Measurements from ENCODE around the gene SF3B4. TPM values are rescaled to one million over a fixed set of nuclear protein-coding genes. Genes with fewer than 3 reads are reported as not detected.
"Not testable (repeated sequence)": the region's sequence is repeated elsewhere in the genome, so short reads cannot be mapped to it uniquely, and the experiment has no call there.

The SF3B4 gene, protein sequence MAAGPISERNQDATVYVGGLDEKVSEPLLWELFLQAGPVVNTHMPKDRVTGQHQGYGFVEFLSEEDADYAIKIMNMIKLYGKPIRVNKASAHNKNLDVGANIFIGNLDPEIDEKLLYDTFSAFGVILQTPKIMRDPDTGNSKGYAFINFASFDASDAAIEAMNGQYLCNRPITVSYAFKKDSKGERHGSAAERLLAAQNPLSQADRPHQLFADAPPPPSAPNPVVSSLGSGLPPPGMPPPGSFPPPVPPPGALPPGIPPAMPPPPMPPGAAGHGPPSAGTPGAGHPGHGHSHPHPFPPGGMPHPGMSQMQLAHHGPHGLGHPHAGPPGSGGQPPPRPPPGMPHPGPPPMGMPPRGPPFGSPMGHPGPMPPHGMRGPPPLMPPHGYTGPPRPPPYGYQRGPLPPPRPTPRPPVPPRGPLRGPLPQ
- total RNA-seq = 10 to 100 TPM; 25.4 to 30.7 TPM
- long read RNA-seq, transcript SF3B4-201 (6 exons, 2,085 nt) = major isoform, 7 of 7 reads
- long read RNA-seq, partial matches to known transcripts = 0 of 7 reads
- long read RNA-seq, other reads (novel, unspliced or antisense) = 0 of 7 reads

GRCh38 chr1:149927563-149928400, at the start of gene SF3B4:
Gene SF3B4, minus strand, starts transcription at chr1:149927803. Its CDS starts 44 bp downstream, at chr1:149927759.
- ATAC-seq (peak; percentile 99), DNase-seq (peak; percentile 96)
- intact Hi-C loops (cut with DNase I) = no loop called here

- ATAC-seq = no peak
- intact Hi-C loops (cut with DNase I) = no loop called here
These were observed 49.7 kb upstream of the SF3B4 start for GRCh38 chr1:149977345-149977744.

DNA sequence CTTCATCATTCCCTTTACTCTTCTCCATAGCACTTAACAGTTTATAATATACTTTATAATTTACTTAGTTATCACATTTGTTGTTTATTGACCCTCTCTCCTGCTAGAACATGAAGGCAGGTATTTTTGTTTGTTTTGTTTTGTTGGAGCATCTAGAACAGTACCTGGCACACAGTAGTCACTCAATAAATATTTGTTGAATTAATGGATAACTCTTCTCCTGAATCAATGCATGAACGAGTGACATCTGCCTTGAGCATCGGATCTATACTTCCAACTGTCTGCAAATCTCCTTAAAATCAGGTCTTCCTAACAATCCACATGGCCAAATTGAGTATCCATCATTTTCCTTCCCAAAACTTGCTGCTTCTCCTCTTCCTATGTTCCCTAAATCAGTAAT, 44.9 kb upstream of the SF3B4 start:
- ATAC-seq (no peak), DNase-seq (no peak)
- intact Hi-C loops (cut with DNase I) = no loop called here

More at GRCh38 chr1:149977345-149977744, 49.7 kb upstream of the SF3B4 start:
- DNase-seq = no peak

- ATAC-seq (no peak), DNase-seq (no peak)
- intact Hi-C loops (cut with DNase I) = no loop called here
These were observed 40.0 kb upstream of the SF3B4 start for GRCh38 chr1:149967646-149968045.

GRCh38 chr1:149967041-149967440, 39.4 kb upstream of the SF3B4 start:
- DNase-seq (no peak), ATAC-seq (no peak)
- intact Hi-C loops (cut with DNase I) = no loop called here

- ATAC-seq (no peak), DNase-seq (no peak)
- intact Hi-C loops (cut with DNase I) = no loop called here
These were observed 38.8 kb upstream of the SF3B4 start for GRCh38 chr1:149966405-149966804.

- intact Hi-C loops (cut with DNase I) = no loop called here
- peak in 1 of 2 donors; percentile 74 for ATAC-seq
These were observed 37.8 kb upstream of the SF3B4 start for GRCh38 chr1:149965440-149965839.

DNA sequence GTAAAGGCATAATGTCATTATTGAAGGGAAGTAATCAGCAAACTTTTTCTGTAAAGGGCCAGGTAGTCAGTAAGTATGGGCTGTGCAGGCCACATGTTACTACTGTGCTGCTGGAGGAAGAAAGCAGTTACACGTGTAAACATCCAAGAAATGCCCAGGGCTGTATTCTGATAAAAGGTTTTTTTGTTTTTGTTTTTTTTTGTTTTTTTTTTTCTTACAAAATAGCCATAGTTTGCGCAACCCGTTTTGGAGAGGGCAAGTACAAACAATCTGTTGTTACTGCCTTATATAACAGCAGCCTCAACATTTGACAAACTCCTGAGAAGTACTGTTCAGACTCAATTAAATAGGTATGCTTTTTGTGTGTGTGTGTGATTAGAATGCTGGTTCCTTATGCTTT, 35.8 kb upstream of the SF3B4 start:
- intact Hi-C loops (cut with DNase I) = loop anchor here (2.0 to 5.0 kb wide), 3 partner anchors 84 to 205 kb away; no protein-coding TSS in a partner anchor
- ATAC-seq (peak in 1 of 2 donors; percentile 24), DNase-seq (no peak)

More at GRCh38 chr1:149965440-149965839, 37.8 kb upstream of the SF3B4 start:
- no peak for DNase-seq

DNA sequence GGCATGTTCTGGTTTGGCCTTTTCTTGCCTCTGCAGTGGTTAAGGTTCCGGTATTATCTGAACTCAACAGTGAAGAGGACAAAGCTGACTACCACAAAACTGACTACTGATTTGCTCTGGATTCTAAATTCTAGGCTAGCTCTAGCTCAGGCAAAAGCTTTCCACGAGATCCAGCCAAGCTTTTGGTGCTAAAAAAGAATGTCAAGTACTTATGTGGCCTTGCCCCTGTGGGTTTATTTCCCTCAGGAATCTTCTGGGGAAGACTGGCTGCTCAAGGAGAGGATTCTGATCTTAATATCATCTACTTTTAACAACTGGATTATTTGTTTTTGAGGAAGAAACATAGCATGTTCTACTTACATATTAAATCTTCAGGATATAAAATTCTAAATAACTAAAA, 35.1 kb upstream of the SF3B4 start:
- intact Hi-C loops (cut with DNase I) = loop anchor here (2.0 to 5.0 kb wide), 3 partner anchors 85 to 206 kb away; no protein-coding TSS in a partner anchor

DNA sequence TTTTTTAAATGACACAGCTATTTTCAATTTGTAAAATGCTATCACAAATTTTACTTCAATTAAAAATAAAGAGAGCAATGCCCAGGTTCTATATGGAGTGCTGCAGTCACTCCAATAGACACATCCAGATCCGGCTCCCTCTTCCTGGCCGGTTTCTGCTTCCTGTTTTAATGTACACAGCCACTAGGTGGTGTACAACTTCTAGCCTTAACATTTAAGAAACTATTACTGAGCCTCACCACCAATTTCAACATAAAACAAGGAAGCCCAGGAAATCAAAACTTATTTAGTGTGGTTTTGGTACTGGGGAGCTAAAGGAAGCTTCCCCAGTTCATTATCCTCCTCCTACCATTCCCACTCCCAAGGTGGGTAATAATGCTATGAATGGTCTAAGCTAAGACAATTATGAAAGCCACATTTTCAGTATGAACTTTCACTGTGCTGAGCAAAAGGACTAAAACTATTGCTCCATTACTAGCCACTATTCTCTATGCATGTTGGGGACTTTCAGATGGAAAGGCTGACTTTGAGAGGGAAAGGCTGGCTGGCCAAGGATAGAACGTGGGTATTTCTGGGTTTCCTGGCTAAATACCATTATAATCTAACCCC, 34.5 kb upstream of the SF3B4 start:
- intact Hi-C loops (cut with DNase I) = loop anchor here (2.0 to 5.0 kb wide), 3 partner anchors 85 to 207 kb away; no protein-coding TSS in a partner anchor
- ATAC-seq = peak; percentile 76 to 88
- DNase-seq = peak; percentile 39

More for the DNA sequence above, 35.1 kb upstream of the SF3B4 start:
- peak in 1 of 2 donors; percentile 9 for ATAC-seq
- DNase-seq = no peak

DNA sequence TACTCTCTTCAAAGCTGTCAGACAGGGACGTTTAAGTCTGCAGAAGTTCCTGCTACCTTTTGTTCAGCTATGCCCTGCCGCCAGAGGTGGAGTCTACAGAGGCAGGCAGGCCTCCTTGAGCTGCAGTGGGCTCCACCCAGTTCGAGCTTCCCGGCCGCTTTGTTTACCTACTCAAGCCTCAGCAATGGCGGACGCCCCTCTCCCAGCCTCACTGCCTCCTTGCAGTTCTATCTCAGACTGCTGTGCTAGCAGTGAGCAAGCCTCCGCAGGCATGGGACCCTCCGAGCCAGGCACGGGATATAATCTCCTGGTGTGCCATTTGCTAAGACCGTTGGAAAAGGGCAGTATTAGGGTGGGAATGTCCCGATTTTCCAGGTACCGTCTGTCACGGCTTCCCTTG, 29.9 kb upstream of the SF3B4 start:
- DNase-seq; intact Hi-C loops (cut with DNase I); ATAC-seq: not testable (repeated sequence)

DNA sequence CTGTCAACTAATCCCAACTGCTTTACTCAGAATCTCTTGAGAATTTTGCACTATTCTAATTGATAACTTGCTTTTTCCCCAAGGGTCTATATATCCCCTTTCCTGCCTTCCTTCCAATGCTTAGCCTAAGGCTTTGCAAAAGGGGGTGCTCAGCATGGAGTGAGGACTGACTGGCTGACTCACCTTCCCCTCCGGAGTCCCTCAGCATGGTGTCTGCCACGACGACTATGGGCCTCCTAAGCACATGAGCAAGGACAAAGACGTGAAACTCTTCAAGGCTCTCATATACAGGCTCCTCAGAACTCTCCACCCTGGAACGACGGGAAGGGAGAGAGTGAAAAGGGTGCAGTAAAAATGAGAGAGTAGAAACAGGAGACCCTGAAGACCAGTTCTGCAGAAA, 22.3 kb upstream of the SF3B4 start:
- ATAC-seq = no peak
- intact Hi-C loops (cut with DNase I) = no loop called here
- no peak for DNase-seq

- intact Hi-C loops (cut with DNase I) = no loop called here
- no peak for ATAC-seq
- no peak for DNase-seq
These were observed 17.6 kb upstream of the SF3B4 start for GRCh38 chr1:149945206-149945605.

DNA sequence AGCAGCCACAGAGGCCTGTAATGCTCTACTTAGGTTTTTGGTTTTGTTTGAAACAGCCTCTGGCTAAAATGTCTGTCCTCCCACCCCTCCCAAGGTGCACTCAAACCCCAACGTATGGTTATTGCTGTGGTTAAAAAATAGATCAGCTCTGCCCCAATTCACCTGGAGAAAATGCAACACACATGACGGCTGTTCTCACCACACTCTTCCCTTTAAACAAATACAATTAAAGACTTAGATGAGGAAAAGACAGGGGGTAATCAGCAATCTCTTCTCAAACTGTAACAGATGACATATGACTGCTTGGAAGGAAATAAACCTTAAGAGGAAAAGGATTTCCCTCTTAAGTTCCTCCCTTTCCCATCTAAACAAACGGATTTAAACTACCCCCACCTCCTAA, 15.3 kb upstream of the SF3B4 start:
- intact Hi-C loops (cut with DNase I) = no loop called here
- DNase-seq (no peak), ATAC-seq (no peak)

DNA sequence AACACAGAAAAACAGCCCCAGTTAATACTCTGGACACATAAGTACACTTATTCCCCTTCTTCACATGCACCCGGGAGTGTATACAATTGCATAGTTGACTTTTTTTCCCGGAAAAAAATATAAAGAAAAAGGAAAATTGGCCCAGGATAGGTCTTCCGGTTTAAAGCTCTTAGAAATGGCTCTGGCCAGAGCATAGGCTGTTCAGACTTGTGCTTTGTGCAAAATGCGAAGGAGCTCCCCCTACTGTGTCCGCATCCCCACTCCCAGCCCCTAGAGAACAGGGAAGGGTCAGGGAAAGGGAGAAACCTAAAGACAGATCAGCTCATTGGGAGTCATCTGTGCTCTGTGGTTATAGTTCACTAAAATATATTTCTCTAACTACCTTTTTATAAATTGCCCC, 14.6 kb upstream of the SF3B4 start:
- ATAC-seq = peak; percentile 28 to 32
- DNase-seq = no peak

DNA sequence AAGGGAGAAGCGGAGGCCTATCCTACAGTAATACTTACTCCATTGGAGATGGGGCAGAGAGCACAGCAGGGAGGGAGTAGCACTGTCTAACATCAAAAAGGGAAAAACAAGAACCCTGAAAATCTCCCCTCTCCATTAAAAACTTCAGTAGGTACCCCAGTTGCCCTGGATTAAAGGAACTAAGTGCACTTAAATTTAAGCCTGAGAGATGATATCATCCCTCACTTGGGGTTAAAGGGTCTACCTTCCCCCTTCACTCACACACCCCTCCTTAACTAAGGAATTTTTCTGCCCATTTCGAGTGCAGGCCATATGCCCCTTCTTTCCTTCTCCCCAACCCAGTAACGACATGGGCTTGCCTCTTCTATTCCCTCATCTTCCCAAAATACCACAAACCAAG, 12.8 kb upstream of the SF3B4 start:
- DNase-seq (no peak), ATAC-seq (no peak)
- intact Hi-C loops (cut with DNase I) = no loop called here

More for the DNA sequence above, 14.6 kb upstream of the SF3B4 start:
- intact Hi-C loops (cut with DNase I) = no loop called here

DNA sequence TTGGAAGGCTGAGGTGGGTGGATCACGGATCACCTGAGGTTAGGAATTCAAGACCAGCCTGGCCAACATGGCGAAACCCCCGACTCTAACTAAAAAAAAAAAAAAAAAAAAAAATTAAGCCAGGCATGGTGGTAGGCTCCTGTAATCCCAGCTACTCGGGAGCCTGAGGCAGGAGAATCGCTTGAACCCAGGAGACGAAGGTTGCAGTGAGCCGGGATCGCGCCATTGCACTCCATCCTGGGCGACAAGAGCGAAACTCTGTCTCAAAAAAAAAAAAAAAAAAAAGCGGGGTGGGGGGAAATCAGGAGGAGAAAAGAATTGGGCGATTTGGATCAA, 11.0 kb upstream of the SF3B4 start:
- peak in 1 of 2 donors; percentile 5 for ATAC-seq
- DNase-seq; intact Hi-C loops (cut with DNase I): not testable (repeated sequence)

GRCh38 chr1:149937759-149938158, 10.2 kb upstream of the SF3B4 start:
- ATAC-seq (peak in 1 of 2 donors; percentile 7), DNase-seq (no peak)
- intact Hi-C loops (cut with DNase I) = no loop called here

DNA sequence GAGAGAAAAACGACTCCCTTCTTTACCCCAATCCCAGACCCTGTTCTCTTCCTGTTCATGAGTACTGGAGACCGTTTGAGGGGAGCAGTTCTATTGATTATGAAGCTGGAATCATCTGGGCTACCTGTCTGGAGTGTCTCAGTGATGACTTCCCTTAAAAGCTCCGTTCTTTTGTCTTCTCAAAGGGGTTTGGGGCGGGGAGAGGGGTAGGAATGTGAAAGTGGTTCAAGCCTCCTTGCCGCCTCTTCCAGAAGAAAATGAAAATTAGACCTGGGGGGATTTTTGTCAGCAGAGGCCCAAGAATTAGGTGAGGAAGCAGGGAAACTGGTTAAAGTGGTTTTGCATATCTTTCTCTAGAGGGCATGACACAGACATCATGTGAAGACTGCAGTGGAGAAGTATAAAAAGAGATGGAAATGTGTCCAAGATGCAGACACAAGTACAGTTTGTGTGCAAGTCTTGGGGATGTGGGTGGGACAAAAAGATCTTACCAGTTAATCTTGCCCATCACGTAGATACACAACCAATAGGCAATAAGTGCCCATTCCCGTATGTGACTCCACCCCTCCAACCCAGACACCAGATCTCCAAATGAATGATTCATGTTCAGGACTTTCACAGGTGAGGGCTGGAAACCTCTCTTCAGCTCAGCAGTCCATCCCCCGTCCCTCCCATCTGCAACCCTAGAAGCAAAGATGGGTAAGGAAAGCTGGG, 9.5 kb upstream of the SF3B4 start:
- ATAC-seq (peak in 1 of 2 donors; percentile 35), DNase-seq (no peak)
- intact Hi-C loops (cut with DNase I) = no loop called here

Measured in left cardiac atrium (tissue), 4 donors.